NCI-H2196 treated with DMSO at 0.1 percent for 48 hours (cell line): ENCODE data around the gene DCBLD1.

Experiments used
- DNase-seq: peaks from one replicate; lab custom pipeline; 2025; ENCODE audit not compliant: unreplicated experiment; lab: John Stamatoyannopoulos, UW

Gene DCBLD1

DNA sequence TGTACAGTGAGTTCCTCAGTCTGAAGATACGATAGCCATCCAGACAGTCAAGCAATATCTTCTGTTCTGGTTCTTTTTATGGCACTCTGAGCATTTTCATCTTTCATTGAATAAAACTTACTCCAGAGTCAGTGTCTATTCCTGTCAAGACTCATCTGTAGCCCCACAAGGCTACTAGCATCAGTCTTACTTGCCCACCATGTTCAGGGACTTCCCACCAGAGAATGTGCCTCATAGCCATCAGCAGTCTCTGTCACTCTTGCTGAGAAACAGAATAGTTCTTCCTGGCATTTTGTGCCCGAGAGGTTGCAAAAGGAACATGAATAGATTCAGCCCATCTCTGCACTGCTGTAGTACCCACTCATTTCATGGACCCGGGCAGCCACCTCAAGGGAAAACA is 12.7 kb upstream of the DCBLD1 start:
- no peak for DNase-seq

DNA sequence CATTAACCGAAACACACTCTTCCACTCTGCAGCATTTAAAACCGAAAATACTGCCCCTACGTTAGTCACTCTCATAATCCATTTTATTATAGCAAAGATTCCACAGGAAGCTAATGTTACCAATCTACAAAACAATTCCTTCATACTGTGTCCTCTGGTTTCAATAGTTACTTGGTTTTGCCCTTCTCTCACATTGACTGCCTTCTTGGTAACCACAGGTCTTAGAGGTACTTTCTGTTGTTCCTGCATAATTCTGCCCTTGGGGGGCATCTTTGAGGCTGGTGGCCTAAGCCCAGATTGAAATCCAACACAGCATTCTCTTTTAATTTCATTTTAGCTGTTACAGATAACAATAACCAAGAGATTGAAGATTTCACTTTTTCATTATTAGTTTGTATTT is 9.8 kb upstream of the DCBLD1 start:
- no peak for DNase-seq

DNA sequence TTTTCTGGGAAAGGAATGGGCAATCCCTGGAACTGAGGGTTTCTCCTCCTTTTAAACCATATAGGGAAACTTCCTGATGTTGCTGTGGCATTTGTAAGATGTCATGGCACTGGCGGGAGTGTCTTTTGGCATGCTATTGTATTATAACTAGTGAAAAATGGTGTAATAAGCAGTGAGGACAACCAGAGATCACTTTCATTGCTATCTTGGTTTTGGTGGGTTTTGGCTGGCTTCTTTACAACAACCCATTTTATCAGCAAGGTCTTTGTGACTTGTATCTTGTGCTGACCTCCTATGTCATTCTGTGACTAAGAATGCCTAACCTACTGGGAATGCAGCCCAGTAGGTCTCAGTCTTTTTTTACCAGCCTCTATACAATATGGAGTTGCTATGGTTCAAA is 9.1 kb upstream of the DCBLD1 start:
- DNase-seq: no peak

DNA sequence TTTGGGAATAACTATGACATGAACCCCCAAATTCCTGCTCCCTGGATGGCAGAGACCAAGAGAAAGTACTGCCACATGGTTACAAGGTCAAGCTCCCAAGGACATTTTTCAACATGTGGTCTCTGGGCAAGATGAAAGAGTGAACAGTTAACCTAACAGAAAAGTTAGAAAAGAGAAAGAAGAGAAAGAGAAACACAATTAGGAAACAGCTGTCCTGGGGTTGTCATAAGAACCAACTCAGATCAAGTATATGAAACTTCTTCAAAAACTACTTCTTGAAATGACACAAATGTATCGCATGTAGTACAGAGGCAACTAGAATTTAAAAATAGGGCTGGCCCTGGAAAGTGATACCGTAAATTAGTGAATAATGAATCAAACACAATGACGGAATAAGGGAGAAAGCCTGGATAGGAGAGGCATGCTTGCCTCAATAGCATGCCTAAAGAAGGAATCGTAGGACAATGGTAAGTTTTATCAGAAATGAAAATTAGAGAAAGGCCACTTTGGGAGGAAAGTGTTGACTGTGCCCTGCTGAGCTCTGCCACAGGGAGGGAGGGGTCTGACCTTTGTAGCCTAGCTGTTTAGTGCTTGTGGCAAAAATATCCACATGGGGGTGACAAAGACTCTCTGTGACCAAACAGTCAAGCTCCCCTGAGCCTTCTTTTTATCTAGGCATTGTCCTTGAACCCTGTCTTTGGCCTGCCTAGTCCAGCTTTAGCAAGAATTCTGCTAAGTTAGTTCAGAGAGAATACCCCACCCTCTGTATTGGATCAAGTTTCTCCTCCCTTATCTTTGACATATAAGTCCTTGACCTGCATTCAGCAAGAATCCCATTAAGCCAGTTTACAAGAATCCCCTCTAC is 4.3 kb upstream of the DCBLD1 start:
- DNase-seq: no peak

DNA sequence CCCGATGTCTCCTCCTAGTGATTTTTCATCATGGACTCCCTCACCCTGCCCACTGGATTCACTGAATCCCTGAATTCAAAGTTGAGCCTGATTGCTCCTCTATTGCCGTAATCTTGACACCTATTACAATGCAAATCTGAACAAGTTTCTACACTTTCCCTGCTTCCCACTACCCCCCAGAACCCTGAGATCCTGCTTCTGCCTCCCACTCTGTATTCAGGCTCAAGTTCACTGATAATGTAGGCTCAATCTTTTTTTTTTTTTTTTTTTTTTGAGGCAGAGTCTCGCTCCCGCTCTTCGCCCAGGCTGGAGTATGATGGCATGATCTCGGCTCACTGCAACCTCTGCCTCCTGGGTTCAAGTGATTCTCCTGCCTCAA is 3.6 kb upstream of the DCBLD1 start:
- DNase-seq: no peak

DNA sequence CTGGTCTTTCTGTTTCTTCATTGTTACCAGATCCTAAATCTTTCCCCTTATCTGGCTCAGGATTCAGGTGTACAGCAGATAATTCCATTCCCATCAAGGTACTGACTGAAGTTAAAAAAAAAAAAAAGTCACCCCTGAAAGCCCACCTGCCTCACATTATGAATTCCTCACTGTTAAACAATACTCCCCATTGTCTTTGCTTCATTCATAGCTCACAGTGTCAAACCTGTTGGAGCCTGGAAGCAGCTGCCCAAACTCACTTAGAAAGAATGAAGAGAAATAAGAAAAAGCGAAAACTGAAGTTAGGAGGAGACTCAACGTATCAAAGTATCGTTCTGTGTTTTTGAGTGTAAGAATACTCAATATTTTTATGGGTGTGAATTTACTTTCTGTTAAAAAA is 1.8 kb upstream of the DCBLD1 start:
- DNase-seq: no peak

DNA sequence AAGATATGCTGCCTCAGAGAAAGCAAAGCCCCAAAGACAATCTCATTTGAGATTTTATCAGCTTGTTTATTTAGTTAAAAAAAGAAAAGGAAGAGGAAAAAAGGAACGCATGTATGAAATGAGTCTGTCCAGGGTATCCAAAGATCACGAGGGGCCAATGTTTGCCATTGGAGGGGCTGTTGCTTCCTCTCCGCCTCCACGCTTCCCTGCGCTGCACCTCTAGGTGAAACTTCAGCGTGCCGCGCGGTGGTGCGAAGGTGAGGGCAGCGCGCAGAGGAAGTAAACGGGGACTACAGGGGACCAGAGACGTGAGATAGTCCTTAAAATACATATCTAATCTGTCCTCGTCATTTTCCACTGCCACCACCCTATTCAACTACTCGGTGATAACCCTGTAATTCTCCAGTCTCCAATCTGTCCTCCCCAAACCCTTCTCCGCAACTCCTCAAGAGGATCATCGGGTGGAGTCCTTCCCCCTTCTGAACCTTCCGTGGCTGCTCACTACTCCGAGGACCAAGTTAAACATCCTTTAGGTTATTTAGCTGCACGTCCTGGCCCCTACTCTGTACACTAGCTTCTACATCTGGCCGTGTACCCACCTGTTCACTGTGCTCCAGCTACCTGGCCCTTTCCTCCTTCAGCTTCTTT is 1.1 kb upstream of the DCBLD1 start:
- no peak for DNase-seq

DNA sequence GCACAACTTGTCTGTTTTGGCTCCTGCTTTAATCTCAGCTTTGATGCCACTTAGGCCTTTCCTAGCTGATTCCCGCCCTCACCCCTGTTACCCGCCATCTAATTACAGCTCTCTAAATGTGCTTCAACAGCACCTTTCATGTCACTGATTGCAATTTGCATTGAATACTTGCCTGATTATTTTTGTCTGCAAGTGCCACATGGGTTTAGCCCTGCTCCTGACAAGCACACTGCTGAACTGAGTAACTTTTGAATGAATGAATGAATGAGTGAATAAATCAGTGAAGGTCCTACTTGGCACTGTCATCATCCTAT is 591 bp upstream of the DCBLD1 start:
- DNase-seq: no peak

DNA sequence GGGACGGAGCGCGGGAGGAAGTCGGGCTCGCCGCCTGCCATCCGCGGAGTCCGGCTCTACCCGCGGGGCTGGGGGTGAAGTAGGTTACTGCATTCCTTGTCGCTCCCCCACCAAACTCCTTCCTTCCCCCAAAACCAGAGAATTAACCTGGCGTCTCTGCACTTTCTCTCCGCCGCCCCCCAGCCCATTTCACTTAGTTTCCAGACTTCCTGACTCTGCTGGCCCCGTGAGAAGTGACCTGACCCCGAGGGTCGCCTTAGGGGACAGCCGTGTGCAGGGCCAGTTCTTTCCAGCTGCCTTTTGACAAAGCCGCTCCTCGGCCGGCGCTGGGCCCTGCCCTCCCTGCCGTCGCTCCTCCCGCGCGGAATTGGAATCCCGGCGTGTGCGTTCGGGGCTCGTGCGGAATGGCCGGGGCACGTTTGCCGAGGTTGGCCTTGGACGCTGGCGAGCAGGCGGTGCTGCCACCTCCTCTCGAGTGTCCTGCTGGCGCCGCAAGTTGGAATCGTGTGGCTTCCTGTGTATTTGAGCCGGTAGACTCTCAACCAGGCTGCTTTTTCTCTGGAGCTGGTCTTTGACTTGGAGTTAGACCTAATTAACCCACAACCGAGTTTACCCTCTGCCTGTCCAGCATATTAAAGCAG is 650 bp downstream of the DCBLD1 start:
- no peak for DNase-seq

DNA sequence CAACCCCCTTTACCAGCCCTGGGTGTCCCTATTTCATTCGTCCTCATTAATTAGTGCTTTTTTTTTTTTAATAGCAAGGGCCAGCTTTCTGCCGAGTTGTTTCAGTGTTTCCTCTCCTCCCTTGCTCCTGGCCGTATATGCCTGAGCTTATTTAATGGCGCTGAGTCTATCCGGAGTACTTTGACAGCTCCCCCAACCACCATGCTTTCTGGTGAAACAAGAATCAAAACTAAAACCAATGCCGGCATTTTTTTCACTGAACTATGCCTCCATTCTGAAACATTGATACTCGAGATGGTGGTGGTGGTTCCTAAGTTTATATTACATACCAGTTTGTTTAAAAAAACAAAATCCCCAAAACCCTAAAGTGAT is 1.2 kb downstream of the DCBLD1 start:
- DNase-seq: no peak

DNA sequence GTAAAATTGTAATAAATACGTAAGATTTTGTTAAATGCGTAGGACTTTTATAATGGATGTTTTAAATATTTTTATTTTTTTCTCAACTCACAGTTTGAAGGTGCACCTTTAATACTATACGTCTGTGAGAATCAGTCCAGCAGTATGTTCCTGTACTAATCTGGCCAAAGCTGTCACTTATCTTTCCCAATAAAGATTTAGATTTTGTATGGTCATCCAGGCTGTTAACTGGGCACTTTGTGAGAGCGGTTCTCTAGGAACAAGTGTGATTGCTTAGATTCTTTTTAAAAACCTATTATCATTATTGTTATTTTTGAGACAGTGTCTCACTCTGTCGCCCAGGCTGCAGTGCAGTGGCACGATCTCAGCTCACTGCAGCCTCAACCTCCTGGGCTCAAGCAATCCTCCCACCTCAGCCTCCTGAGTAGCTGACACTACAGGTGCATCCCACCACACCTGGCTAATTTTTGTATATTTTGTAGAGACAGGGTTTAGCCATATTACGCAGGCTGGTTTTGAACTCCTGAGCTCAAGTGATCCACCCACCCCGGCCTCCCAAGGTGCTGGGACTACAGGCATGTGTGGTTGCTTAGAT is 1.7 kb downstream of the DCBLD1 start:
- DNase-seq: no peak

DNA sequence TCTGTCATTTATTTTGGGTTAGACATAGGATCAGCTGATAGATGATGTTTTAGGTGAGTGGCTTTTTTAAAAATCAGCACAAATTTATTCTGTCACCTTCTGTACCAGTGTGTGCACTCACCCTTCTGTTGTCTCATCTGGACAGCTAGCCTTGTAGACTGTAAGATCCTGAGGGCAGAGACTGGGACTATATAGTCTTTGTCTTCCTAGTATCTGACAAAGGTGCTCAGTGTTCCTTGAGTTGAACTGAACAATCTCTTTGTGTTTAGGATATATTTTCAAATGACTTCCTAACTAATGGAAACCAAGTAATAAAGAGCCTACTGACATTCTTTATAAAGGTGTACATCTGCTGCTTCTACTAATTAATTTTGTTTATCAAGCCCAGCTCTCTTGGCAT is 3.0 kb downstream of the DCBLD1 start:
- DNase-seq: no peak

DNA sequence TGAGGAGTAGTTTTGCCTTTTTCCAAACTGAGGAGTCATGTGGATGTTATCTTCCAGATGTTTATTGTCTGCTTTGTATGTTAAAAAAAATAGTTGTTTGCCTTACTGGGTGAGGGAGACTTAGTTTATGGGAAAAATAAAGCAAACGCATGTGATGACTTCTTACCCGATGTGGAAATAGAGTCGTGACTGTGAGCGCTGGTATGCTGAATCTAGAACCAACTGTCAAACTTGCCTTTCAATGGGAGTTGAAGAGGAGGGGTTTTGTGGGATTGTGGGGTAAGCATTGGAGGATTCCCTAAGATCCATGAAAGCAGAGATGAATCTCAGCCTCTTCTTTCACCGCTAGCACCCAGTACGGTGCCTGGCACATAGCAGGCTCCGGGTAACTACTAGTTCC is 5.3 kb downstream of the DCBLD1 start:
- DNase-seq: no peak

DNA sequence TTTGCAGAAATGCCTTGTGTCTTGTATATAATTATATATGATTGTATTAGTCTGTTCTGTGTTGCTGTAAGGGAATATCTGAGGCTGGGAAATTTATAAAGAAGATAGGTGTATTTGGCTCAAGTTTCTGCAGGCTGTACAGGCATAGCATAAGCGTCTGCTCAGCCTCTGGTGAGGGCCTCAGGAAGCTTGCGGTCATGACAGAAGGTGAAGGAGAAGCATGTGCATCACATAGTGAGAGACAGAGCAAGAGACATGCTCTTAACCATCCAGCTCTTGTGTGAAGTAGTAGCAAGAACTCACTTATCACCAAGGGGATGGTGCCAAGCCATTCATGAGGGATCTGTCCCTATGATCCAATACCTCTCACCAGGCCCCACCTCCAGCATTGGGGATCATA is 6.5 kb downstream of the DCBLD1 start:
- no peak for DNase-seq

DNA sequence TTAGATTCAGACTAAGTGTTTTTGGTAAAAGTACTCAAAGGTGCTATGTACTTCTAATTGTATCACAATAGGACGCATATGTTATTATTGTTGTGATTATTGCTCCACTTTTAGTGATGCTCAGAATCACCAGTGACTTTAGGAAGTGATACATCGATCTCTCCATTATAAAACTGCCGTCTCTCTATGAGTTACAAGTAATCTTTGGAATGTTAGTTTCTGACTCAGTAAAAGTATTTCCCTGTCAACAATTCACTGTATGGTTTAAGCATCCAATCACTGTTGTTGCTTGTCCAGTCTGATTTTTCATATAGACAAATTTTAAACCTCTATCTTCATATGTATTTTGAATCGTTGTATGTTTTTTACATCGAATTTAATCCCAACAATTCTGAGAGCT is 9.4 kb downstream of the DCBLD1 start:
- DNase-seq: no peak

DNA sequence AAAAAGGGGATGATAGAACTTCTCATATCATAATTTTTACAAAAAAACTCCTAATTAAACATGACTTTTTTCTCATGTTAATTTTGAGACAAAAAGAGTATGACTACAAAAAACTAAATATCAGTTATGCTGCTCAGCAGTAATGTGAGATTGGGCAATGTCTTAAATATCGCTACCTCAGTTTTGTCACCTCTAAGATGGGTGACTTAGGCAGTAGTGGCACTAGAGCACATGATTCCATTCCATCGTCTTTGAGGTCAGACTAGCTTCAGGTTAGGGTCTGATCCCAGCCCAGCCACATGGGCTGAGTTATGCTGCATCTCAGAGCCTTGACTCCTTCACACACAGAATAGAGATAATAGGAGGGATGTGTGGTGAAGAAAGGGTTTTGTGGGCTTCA is 11.0 kb downstream of the DCBLD1 start:
- no peak for DNase-seq

DNA sequence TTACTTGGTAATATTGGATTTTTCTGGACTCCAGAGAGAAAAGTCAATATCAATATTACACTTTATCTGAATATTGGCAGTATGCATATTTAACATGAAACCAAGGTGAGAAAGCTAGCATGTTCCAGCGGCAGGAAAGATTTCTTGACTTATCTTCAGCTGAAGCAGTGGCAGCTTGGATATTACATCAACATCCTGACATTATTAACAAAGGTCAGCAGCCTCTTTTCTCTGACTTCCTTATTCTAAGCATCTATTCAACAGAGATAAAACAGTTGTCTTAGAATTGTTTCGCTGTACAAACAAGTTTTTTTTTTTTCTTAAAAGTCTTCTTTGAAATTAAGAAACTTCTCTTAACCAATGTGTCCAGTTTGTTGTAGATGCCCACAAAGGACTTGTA is 11.8 kb downstream of the DCBLD1 start:
- no peak for DNase-seq

DNA sequence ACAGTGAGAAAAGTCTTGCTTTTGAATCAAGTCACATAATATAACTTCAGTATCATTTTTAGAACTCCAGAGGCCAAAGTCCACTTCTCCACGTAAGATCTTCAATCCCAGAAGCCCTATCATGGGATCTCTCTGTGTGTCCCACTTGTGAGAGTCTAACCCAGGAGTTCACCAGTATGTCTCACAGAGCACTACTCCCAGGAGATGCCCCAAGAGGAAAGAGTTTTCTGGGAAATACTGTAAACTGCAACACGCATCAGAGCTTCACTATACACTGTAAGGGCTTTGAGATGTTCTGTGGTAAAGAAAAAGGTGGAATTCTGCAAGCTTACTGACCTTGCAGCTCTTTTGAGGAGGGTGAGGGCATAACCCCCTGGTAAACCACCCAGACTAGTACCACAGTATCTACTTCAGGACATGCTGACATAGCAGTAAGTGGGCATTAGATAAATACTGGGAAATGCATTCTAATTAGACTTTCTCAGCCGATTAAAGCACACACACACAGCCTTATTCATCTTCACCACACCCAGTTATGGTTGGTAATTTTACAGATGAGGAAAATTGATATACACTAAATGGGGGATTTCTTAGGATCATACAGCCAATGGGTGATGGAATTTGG is 12.3 kb downstream of the DCBLD1 start:
- DNase-seq: no peak

DNA sequence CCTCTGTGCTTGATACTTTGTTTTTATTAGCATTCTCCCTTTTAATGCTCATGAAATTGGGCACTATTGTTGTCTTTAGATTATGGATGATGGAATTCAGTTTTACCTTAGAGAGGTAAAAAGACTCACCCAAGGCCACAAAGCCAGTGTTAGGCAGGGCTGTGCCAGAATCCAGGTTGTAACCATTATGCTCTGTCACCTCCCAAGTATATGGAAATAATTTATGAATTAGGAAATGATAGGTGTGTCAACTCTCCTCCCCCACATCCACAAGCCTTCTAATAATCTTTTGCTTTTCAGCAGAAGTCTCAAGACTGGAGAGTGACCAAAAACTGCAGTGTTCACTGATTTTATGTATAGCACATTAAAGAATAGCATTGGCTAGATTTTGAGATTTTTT is 13.0 kb downstream of the DCBLD1 start:
- DNase-seq: no peak

DNA sequence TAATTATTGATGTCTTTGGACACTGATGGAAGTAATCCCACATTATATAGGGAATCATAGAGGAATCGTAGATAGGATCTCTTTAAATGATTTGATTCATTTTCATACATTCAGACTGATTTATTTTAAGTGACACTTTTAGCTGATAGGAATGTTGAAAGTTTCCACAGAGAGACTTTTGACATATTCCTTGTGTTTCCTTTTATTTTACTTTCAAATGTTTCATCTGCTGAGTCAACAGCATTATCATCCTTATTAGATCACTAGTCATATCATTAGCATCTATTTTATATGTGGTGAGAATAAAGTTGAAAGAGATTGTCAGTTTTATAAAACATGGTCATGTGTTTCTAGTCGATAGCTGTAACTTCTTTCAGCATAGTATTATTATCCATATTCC is 13.4 kb downstream of the DCBLD1 start:
- no peak for DNase-seq

DNA sequence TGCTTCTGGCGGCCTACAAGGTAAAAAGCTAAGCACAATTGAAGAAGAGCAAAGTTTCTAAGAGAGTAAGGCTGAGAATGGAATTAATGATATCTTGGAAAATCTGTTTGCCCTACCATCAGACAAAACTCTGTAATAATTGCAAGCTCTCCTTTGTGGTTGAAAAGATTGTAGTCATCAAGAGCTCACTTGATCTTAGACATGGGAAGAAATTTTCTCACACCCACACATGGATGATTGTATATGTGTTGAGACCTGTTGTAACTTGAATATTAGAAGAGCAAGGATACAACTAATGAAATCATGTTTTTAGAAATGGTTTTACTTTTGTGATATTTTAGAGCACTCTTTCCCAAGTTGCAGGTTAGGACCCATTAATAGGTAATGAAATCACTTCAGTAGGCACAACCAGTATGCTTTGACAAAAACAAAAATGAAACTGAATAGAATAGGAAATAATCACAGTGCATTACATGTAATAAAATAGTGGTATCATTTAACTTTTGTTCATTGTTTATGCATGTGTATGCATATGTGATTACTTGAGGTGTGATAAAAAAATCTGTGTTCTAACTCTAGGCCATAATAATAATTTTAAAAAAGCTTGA is 14.0 kb downstream of the DCBLD1 start:
- DNase-seq: no peak
